Measurements from ENCODE around the gene CIAO2A. TPM values are rescaled to one million over a fixed set of nuclear protein-coding genes. Genes with fewer than 3 reads are reported as not detected.

Gene CIAO2A
- polyA plus RNA-seq, 1 donor (not counting 4 experiments of a cell fraction or from before 2014, with no cell fraction given) = 111 TPM

- no peaks in the 10 kb centered on the region for H3K9me1 ChIP-seq (ENCODE audit: control insufficient read depth, extremely low read depth, insufficient read depth, low read length)
- no peak overlapping the region for H3K4me3 ChIP-seq (ENCODE audit: control insufficient read depth in 2 of 3, extremely low read depth in 1 of 3, insufficient read depth in 2 of 3, low read depth in 1 of 3, low read length in 3 of 3)
- H3K27me3 ChIP-seq (ENCODE audit: control insufficient read depth, extremely low read depth, insufficient read depth, low read length) = no peaks in the 10 kb centered on the region
- no peak overlapping the region for H3K4me2 ChIP-seq (ENCODE audit: control insufficient read depth, extremely low read depth, insufficient read depth, low read depth, low read length)
- dilution Hi-C loops (cut with MboI; ENCODE audit: extremely low pct_ligation_motif_present, low sequenced_read_pairs) = no loop called here
- no peaks in the 10 kb centered on the region for H3K79me2 ChIP-seq (ENCODE audit: control insufficient read depth, insufficient read depth, low read length)
- TF ChIP-seq EZH2 (IDR thresholded peaks at IDR 0.05; ENCODE audit: low read length) = no peak
- TF ChIP-seq CTCF (optimal IDR thresholded peaks at IDR 0.05 in 1 of 3, IDR thresholded peaks at IDR 0.05 in 1 of 3, conservative IDR thresholded peaks at IDR 0.05 in 1 of 3; ENCODE audit: extremely low read depth in 1 of 3, insufficient read depth in 2 of 3, low read length in 3 of 3) = no peak
- peaks cover 10% of the 10 kb centered on the region for H3K4me1 ChIP-seq (ENCODE audit: control insufficient read depth, extremely low read depth, insufficient read depth, low read length)
- no peak overlapping the region for H2AFZ ChIP-seq (ENCODE audit: control insufficient read depth, low read length)
- H4K20me1 ChIP-seq (ENCODE audit: control insufficient read depth, extremely low read depth, insufficient read depth, low read length) = no peaks in the 10 kb centered on the region
- no peaks in the 10 kb centered on the region for H3K36me3 ChIP-seq (ENCODE audit: control insufficient read depth in 2 of 2, extremely low read depth in 1 of 2, insufficient read depth in 2 of 2, low read length in 2 of 2)
- no peak overlapping the region for H3K27ac ChIP-seq (ENCODE audit: control insufficient read depth, insufficient read depth, low read length)
- DNase-seq (ENCODE audit: low read depth, low spot score) = no peak
- no peak for FAIRE-seq
- no peaks in the 10 kb centered on the region for H3K9me3 ChIP-seq (ENCODE audit: control insufficient read depth, low read depth, low read length)
- no peak overlapping the region for H3K9ac ChIP-seq (ENCODE audit: control insufficient read depth, extremely low read depth, insufficient read depth, low read length)
Measured at GRCh38 chr15:64023220-64023619, 70.4 kb downstream of the CIAO2A start.

- H4K20me1 ChIP-seq (ENCODE audit: control insufficient read depth, extremely low read depth, insufficient read depth, low read length) = no peaks in the 10 kb centered on the region
- no peak overlapping the region for H3K4me3 ChIP-seq (ENCODE audit: control insufficient read depth in 2 of 3, extremely low read depth in 1 of 3, insufficient read depth in 2 of 3, low read depth in 1 of 3, low read length in 3 of 3)
- no peak overlapping the region for H3K4me2 ChIP-seq (ENCODE audit: control insufficient read depth, extremely low read depth, insufficient read depth, low read depth, low read length)
- H3K9me1 ChIP-seq (ENCODE audit: control insufficient read depth, extremely low read depth, insufficient read depth, low read length) = peaks cover 2% of the 10 kb centered on the region
- dilution Hi-C loops (cut with MboI; ENCODE audit: extremely low pct_ligation_motif_present, low sequenced_read_pairs) = no loop called here
- DNase-seq (ENCODE audit: low read depth, low spot score) (no peak), FAIRE-seq (no peak)
- H3K9ac ChIP-seq (ENCODE audit: control insufficient read depth, extremely low read depth, insufficient read depth, low read length) = no peak overlapping the region
- H3K27ac ChIP-seq (ENCODE audit: control insufficient read depth, insufficient read depth, low read length) = no peak overlapping the region
- peaks cover 16% of the 10 kb centered on the region for H3K4me1 ChIP-seq (ENCODE audit: control insufficient read depth, extremely low read depth, insufficient read depth, low read length)
- TF ChIP-seq CTCF (optimal IDR thresholded peaks at IDR 0.05 in 1 of 3, IDR thresholded peaks at IDR 0.05 in 1 of 3, conservative IDR thresholded peaks at IDR 0.05 in 1 of 3; ENCODE audit: extremely low read depth in 1 of 3, insufficient read depth in 2 of 3, low read length in 3 of 3) = no peak
- TF ChIP-seq EZH2 (IDR thresholded peaks at IDR 0.05; ENCODE audit: low read length) = no peak
- no peaks in the 10 kb centered on the region for H3K27me3 ChIP-seq (ENCODE audit: control insufficient read depth, extremely low read depth, insufficient read depth, low read length)
- no peak overlapping the region for H2AFZ ChIP-seq (ENCODE audit: control insufficient read depth, low read length)
- no peaks in the 10 kb centered on the region for H3K9me3 ChIP-seq (ENCODE audit: control insufficient read depth, low read depth, low read length)
- H3K36me3 ChIP-seq (ENCODE audit: control insufficient read depth in 2 of 2, extremely low read depth in 1 of 2, insufficient read depth in 2 of 2, low read length in 2 of 2) = no peaks in the 10 kb centered on the region
- no peaks in the 10 kb centered on the region for H3K79me2 ChIP-seq (ENCODE audit: control insufficient read depth, insufficient read depth, low read length)
Measured at GRCh38 chr15:64022571-64022970, 71.1 kb downstream of the CIAO2A start.

Small RNA genes lying within 50 kb of the gene (small RNA-seq; reads per million reads assigned to genes)
- 0 reads per million in 3 experiments for gene RF00019 (ENCODE audit: insufficient read length in 3 of 3, low read depth in 3 of 3, low replicate concordance in 1 of 3)

Other genes with a start within 250 kb of the CIAO2A start
- 0.83 to 1.7 TPM (median 1.4 TPM) in 3 replicates for gene DAPK2, start 47.4 kb downstream of the CIAO2A start, polyA plus RNA-seq
- 78.1 to 90.2 TPM (median 86.5 TPM) in 3 replicates for gene SNX1, start 2.1 kb upstream of the CIAO2A start, polyA plus RNA-seq
- 0.03 to 0.04 TPM in 2 of 3 replicates, not detected in the other for gene SNX22, start 57.9 kb upstream of the CIAO2A start, polyA plus RNA-seq
- 544 to 757 TPM (median 555 TPM) in 3 replicates for gene PPIB, start 69.2 kb upstream of the CIAO2A start, polyA plus RNA-seq

Data from keratinocyte (primary cell).